Measurements from ENCODE around the gene MAPKAPK2. TPM values are rescaled to one million over a fixed set of nuclear protein-coding genes. Genes with fewer than 3 reads are reported as not detected.

MAPKAPK2 gene
- total RNA-seq, 1 donor from 2014 or later = 200 TPM

- DNase-seq (no peak), ATAC-seq (ENCODE audit: poor library complexity) (no peak)
- intact Hi-C loops (cut with DNase I) = loop anchor here (10.0 kb wide), 1 partner anchor 93 kb away; the partner anchor contains the start of gene DYRK3
These were observed 43.4 kb downstream of the MAPKAPK2 start for GRCh38 chr1:206727981-206728696.

DNA sequence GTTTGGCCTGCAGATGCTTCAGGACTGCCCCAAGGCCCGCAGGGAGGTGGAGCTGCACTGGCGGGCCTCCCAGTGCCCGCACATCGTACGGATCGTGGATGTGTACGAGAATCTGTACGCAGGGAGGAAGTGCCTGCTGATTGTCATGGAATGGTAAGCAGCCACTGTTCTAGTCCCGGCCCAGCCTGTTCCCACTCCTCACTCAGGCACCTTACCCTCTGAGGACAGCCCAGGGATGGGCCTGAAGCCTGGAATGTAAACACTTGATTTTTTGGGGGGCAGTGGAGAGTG is 43.9 kb downstream of the MAPKAPK2 start:
- intact Hi-C loops (cut with DNase I) = loop anchor here (10.0 kb wide), 1 partner anchor 94 kb away; the partner anchor contains the start of gene DYRK3
- ATAC-seq (ENCODE audit: poor library complexity) = no peak
- no peak for DNase-seq

DNA sequence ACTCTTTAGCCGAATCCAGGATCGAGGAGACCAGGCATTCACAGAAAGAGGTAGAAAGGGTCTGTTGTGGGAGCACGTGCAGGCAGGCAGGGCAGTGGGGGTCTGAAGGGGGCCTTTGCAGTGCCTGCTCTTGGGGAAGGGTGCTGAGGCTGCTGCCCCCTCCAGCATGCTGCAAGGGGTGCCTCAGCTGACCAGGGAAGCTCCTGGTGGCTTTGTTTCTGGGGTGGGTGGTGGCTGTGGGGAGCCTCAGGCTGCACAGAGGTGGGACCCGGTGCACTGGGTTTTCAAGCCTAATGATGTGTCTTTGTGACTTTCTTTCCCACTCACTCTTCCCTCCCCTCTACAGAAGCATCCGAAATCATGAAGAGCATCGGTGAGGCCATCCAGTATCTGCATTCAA is 44.3 kb downstream of the MAPKAPK2 start:
- ATAC-seq (ENCODE audit: poor library complexity) (no peak), DNase-seq (no peak)
- intact Hi-C loops (cut with DNase I) = loop anchor here (10.0 kb wide), 1 partner anchor 94 kb away; the partner anchor contains the start of gene DYRK3

- no peak for DNase-seq
- intact Hi-C loops (cut with DNase I) = loop anchor here (10.0 kb wide), 1 partner anchor 95 kb away; the partner anchor contains the start of gene DYRK3
- no peak for ATAC-seq (ENCODE audit: poor library complexity)
These were observed 44.8 kb downstream of the MAPKAPK2 start for GRCh38 chr1:206729507-206729906.

- intact Hi-C loops (cut with DNase I) = no loop called here
- DNase-seq = no peak
- no peak for ATAC-seq (ENCODE audit: poor library complexity)
These were observed 47.8 kb downstream of the MAPKAPK2 start for GRCh38 chr1:206732508-206732907.

GRCh38 chr1:206732992-206733391 is 48.3 kb downstream of the MAPKAPK2 start:
- DNase-seq = no peak
- no peak for ATAC-seq (ENCODE audit: poor library complexity)
- intact Hi-C loops (cut with DNase I) = no loop called here

DNA sequence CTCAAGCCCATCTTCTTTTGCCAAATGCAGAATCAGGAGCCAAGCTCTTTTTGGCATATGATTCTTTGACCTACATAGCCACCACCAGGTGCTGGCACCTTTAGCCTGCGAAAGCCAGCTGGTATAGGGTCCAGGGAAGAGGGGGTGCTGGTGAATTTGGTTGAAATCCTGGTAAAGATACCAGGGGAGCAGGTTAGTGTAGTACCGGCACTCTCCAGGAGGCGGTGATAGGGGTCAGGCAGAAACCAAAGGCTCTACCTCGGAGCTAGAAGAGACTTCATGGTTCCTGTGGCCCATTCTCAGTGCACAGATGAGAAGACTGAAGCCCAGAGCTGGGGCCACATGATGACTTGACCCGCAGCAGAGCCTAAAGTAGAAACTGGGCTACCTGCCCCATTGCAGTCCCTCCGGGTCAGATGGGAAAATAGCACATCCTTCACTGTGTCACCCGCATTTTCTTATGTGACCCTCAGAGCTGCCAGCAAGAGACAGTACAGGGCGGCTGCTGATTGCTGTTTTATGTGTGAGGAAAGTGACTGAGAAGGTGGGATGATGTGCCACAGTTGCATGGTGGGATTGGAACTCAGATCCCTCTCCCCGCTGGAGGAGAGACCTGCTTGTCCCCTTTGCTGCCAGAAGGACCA is 49.9 kb downstream of the MAPKAPK2 start:
- peak; percentile 31 for ATAC-seq (ENCODE audit: poor library complexity)
- peak; percentile 62 for DNase-seq
- intact Hi-C loops (cut with DNase I) = loop anchor here (5.0 kb wide), 1 partner anchor 178 kb away; no protein-coding TSS in a partner anchor

- no peak for ATAC-seq (ENCODE audit: poor library complexity)
- DNase-seq = peak; percentile 61
- intact Hi-C loops (cut with DNase I) = loop anchor here (5.0 kb wide), 1 partner anchor 177 kb away; no protein-coding TSS in a partner anchor
These were observed 50.9 kb downstream of the MAPKAPK2 start for GRCh38 chr1:206735553-206736031.

GRCh38 chr1:206736878-206737728 is 52.4 kb downstream of the MAPKAPK2 start:
- ATAC-seq (ENCODE audit: poor library complexity) (peak; percentile 56), DNase-seq (no peak)
- intact Hi-C loops (cut with DNase I) = loop anchor here (5.0 kb wide), 1 partner anchor 175 kb away; no protein-coding TSS in a partner anchor

- ATAC-seq (ENCODE audit: poor library complexity) (peak; percentile 51), DNase-seq (no peak)
- intact Hi-C loops (cut with DNase I) = loop anchor here (5.0 kb wide), 1 partner anchor 175 kb away; no protein-coding TSS in a partner anchor
These were observed 53.1 kb downstream of the MAPKAPK2 start for GRCh38 chr1:206737729-206738201.

- DNase-seq = no peak
- no peak for ATAC-seq (ENCODE audit: poor library complexity)
- intact Hi-C loops (cut with DNase I) = loop anchor here (5.0 kb wide), 1 partner anchor 174 kb away; no protein-coding TSS in a partner anchor
These were observed 54.0 kb downstream of the MAPKAPK2 start for GRCh38 chr1:206738370-206739366.

- intact Hi-C loops (cut with DNase I) = loop anchor here (5.0 kb wide), 1 partner anchor 173 kb away; no protein-coding TSS in a partner anchor
- DNase-seq (no peak), ATAC-seq (ENCODE audit: poor library complexity) (no peak)
These were observed 54.8 kb downstream of the MAPKAPK2 start for GRCh38 chr1:206739411-206740076.

GRCh38 chr1:206741142-206741701 is 56.5 kb downstream of the MAPKAPK2 start:
- intact Hi-C loops (cut with DNase I) = no loop called here
- no peak for DNase-seq
- no peak for ATAC-seq (ENCODE audit: poor library complexity)

GRCh38 chr1:206742719-206743383 is 58.1 kb downstream of the MAPKAPK2 start:
- DNase-seq (no peak), ATAC-seq (ENCODE audit: poor library complexity) (no peak)
- intact Hi-C loops (cut with DNase I) = no loop called here

- ATAC-seq (ENCODE audit: poor library complexity) = no peak
- intact Hi-C loops (cut with DNase I) = no loop called here
- no peak for DNase-seq
These were observed 60.0 kb downstream of the MAPKAPK2 start for GRCh38 chr1:206744683-206745082.

- DNase-seq (no peak), ATAC-seq (ENCODE audit: poor library complexity) (no peak)
- intact Hi-C loops (cut with DNase I) = no loop called here
These were observed 60.6 kb downstream of the MAPKAPK2 start for GRCh38 chr1:206745301-206745700.
